Measurements from ENCODE around the gene CLEC11A.
"Not testable (repeated sequence)": the region's sequence is repeated elsewhere in the genome, so short reads cannot be mapped to it uniquely, and the experiment has no call there.

CLEC11A gene

GRCh38 chr19:50761501-50761900 is 38.3 kb downstream of the CLEC11A start:
- DNase-seq (ENCODE audit: low read depth) = not testable (repeated sequence)

- not testable (repeated sequence) for DNase-seq (ENCODE audit: low read depth)
Measured at GRCh38 chr19:50763521-50763920, 40.4 kb downstream of the CLEC11A start.

- DNase-seq (ENCODE audit: low read depth) = no peak
Measured at GRCh38 chr19:50764409-50764808, 41.2 kb downstream of the CLEC11A start.

- not testable (repeated sequence) for DNase-seq (ENCODE audit: low read depth)
Measured at GRCh38 chr19:50766746-50767145, 43.6 kb downstream of the CLEC11A start.

- DNase-seq (ENCODE audit: low read depth) = not testable (repeated sequence)
Measured at GRCh38 chr19:50767263-50767662, 44.1 kb downstream of the CLEC11A start.

- no peak for DNase-seq (ENCODE audit: low read depth)
Measured at GRCh38 chr19:50768277-50768676, 45.1 kb downstream of the CLEC11A start.

- DNase-seq (ENCODE audit: low read depth) = not testable (repeated sequence)
Measured at GRCh38 chr19:50770164-50770563, 47.0 kb downstream of the CLEC11A start, which contains the start of gene GPR32. Gene GPR32, plus strand, starts transcription at chr19:50770464. Its CDS starts 137 bp downstream, at chr19:50770601.

GRCh38 chr19:50770888-50771287 is 47.7 kb downstream of the CLEC11A start:
- no peak for DNase-seq (ENCODE audit: low read depth)

GRCh38 chr19:50772476-50772875 is 49.3 kb downstream of the CLEC11A start:
- DNase-seq (ENCODE audit: low read depth) = peak; percentile 16

GRCh38 chr19:50772912-50773311 is 49.7 kb downstream of the CLEC11A start:
- DNase-seq (ENCODE audit: low read depth) = not testable (repeated sequence)

- DNase-seq (ENCODE audit: low read depth) = not testable (repeated sequence)
Measured at GRCh38 chr19:50773454-50773853, 50.3 kb downstream of the CLEC11A start.
